Measurements from ENCODE around the gene FAM53A.

Gene FAM53A

DNA sequence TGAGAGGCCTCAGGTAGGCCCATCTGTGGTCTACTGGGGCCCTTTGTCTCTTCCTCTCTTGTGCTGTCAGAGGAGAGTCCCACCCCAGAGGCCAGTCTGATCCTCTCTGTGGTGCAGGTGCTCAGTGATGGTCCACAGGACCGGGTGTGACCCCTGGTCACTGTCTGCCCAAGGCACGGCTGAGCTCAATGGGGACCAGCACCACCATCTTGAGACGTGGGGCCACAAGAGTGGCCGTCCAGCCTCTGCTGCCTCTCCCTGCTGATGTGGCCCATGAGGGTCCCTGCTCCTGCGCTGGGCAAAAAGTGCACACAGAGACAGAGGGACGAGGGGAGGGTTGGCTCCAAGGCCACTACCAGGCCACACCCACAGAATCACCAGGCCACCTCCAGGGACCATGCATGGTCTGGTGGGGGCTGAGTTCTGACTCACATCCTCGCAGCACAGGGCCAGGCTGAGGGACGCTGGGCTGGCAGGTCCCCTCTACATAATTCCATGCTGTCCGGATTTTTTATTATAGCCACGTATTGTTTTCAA, 88.3 kb downstream of the FAM53A start:
- TF ChIP-seq, protein P1, sequence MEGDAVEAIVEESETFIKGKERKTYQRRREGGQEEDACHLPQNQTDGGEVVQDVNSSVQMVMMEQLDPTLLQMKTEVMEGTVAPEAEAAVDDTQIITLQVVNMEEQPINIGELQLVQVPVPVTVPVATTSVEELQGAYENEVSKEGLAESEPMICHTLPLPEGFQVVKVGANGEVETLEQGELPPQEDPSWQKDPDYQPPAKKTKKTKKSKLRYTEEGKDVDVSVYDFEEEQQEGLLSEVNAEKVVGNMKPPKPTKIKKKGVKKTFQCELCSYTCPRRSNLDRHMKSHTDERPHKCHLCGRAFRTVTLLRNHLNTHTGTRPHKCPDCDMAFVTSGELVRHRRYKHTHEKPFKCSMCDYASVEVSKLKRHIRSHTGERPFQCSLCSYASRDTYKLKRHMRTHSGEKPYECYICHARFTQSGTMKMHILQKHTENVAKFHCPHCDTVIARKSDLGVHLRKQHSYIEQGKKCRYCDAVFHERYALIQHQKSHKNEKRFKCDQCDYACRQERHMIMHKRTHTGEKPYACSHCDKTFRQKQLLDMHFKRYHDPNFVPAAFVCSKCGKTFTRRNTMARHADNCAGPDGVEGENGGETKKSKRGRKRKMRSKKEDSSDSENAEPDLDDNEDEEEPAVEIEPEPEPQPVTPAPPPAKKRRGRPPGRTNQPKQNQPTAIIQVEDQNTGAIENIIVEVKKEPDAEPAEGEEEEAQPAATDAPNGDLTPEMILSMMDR (conservative IDR thresholded peaks at IDR 0.05; ENCODE audit: low read depth, low read length): no peak
- no peak for DNase-seq (ENCODE audit: low read depth)
- H3K4me3 ChIP-seq (ENCODE audit: low read depth, low read length): no peak overlapping the region

DNA sequence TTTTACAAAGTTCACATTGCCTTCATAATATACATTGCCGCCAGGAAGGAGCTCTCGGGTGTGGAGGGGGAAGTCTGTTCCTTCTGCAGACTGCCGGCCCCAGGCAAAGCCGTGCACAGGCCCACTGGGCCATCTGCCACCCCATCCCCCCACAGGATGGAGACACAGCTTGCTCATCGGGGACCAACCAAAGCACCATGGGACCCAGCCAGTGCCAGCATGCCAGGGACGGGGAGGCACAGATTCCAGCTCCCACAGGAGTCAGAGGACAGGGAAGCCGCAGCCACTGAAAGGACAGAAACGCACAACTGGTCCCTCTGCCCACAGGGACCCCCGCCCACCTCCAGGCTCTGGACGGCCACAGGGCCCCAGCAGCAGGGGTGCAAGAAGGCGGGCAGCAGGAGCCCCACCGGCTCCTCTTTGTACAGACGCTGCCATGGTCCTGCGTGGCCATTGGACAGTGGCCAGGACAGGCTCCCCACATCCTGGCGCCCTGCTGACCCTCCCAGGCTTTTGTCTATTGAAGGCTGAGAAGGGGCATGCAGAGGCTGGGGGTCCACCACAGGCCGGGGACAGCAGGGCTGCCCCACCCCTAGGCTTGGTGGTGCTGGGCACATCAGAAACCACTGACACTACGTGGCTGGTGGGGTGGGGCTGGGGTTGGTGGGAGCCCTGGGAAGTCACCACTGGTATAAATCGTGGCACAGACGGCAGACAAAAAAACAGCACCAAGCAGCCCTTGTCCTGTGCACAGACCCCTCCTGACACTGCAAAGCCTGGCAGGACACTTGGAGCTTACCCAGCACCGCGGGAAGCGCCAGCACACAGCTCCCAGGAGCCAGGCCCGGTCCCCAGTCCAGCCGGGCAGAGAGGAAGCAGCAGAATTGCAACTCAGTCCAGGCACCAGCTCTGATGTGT, 89.0 kb downstream of the FAM53A start:
- no peak overlapping the region for H3K4me3 ChIP-seq (ENCODE audit: low read depth, low read length)
- TF ChIP-seq, protein P1 (conservative IDR thresholded peaks at IDR 0.05; ENCODE audit: low read depth, low read length): no peak
- DNase-seq (ENCODE audit: low read depth): no peak

DNA sequence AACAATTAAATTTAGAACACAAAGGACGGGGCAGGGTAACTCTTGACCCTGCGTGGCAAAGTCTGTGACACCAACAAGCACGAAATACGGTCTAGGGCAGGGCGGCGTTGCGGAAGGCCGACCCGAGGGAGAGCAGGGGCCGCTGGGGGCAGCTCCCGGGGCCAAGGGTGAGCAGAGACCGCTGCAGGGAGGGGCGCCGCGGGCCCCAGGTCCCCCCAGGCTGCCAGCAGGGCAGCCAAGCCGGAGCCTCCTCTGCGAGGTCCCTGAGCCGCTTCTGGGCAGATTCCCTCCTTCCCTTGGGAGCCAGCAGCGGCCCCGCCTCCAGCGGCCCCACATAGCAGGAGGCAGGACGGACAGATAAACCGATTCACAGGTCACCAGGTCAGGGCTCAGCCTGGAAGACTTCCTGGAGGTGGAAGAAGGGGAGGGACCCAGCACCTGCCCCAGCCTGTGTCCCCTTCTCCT, 90.2 kb downstream of the FAM53A start:
- H3K4me3 ChIP-seq (ENCODE audit: low read depth, low read length): no peak overlapping the region
- TF ChIP-seq, protein P1 (conservative IDR thresholded peaks at IDR 0.05; ENCODE audit: low read depth, low read length): no peak
- no peak for DNase-seq (ENCODE audit: low read depth)

DNA sequence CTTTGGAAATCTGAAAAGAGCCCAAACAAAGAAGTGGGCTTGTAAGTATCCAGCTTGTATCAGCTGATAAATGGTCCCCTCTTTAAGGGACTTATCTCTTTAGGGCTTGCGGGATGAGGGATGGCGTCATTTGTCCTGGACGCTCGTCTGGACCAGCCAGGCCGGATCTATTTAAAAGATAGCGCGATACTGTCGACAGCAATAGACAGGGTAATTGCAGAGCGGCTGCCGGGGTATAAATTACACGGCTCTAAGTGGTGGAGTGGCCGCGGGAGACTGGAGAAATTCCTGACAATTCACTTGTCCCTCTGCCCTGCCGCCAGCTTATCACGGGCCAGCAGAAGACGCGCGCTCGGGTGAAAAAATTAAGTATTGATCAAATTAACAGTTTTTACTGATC, 90.7 kb downstream of the FAM53A start:
- TF ChIP-seq, protein P1 (conservative IDR thresholded peaks at IDR 0.05; ENCODE audit: low read depth, low read length): no peak
- no peak overlapping the region for H3K4me3 ChIP-seq (ENCODE audit: low read depth, low read length)
- no peak for DNase-seq (ENCODE audit: low read depth)

DNA sequence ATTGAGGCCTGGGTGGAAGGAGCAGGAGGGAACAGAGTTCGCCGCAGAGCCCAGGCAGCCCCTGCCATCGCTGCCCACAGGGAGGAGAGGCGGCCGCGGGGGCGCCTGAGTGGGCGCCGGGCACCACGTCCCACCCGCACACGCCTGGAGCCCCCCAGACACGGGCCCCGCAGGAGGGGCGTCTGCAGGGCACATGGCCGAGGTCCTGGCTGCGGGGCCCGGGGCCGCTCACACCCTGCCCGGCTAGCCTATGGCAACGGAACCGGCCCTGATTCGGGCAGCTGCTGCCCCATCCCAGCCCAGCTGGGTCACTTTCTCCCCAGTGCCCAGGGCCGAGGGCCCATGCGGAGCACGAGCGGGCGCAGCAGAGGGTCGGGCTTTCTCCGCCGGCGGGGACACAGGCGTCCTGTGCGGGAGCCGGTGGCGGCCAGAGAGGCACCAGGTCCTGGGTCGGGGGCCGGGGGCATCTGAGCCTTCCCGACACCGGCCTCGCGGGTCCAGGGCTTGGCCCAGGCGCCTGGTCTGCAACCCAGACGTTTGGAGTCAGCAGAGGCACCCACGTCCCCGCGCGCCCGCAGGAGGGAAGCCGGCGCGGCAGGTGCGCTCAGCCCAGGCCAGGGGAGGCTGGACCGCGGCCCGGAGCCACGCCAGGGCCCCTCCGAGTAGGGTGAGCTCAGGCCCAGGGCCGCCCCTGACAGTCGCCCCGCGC, 91.2 kb downstream of the FAM53A start:
- H3K4me3 ChIP-seq (ENCODE audit: low read depth, low read length): no peak overlapping the region
- TF ChIP-seq, protein P1 (conservative IDR thresholded peaks at IDR 0.05; ENCODE audit: low read depth, low read length): no peak
- DNase-seq (ENCODE audit: low read depth): no peak

DNA sequence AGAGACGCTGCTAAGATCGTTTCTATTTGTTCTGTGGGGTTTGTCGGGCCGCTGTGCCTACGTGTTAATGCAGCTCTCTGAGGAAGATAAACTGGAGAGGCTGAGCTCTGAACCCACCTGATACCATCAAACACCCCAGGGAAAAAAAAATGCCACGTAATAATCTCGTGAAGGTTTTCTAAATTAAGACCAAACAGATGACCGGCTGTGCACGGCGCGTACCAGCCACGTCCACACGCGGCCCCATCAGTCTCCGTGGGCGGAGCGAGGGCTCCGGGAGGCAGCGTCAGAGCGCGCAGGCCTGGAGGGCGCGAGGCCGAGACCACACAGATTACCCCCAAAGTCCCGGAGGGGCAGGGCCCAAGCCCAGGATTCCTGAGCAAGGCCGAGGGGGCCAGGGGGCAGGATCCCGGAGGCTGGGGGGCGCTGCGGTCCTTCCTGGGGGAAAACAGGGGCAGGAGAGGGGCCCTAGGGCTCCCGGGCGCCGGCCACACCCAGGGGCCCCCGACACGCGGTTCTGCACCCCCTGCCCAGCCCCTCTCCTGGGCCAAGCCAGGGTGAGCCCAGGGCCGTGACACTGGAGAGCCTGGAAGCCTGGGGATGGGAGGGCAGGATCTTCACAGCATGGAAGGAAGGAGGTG, 91.9 kb downstream of the FAM53A start:
- DNase-seq (ENCODE audit: low read depth): no peak
- TF ChIP-seq, protein P1 (conservative IDR thresholded peaks at IDR 0.05; ENCODE audit: low read depth, low read length): no peak

More for the DNA sequence above, 91.9 kb downstream of the FAM53A start:
- H3K4me3 ChIP-seq (ENCODE audit: low read depth, low read length): no peak overlapping the region
